ENCODE data around the gene MAST2. TPM values are rescaled to one million over a fixed set of nuclear protein-coding genes. Genes with fewer than 3 reads are reported as not detected.

Gene MAST2
- total RNA-seq, 1 experiment from 2014 or later: 52.8 TPM

- peaks cover 92% of the 10 kb centered on the region for H3K79me2 ChIP-seq (ENCODE audit: low read length)
- H3K4me3 ChIP-seq (ENCODE audit: low read length): no peak overlapping the region
- no peak overlapping the region for H2AFZ ChIP-seq (ENCODE audit: low read length)
- no peak for DNase-seq
- no peak overlapping the region for H3K9ac ChIP-seq (ENCODE audit: low read length)
- H3K4me1 ChIP-seq (ENCODE audit: low read length): peaks cover 75% of the 10 kb centered on the region
- H3K9me2 ChIP-seq (replicated peaks; ENCODE audit: insufficient read depth, low read length): no peaks in the 10 kb centered on the region
- peaks cover 3% of the 10 kb centered on the region for H3K36me3 ChIP-seq (ENCODE audit: insufficient read depth, low read length)
- H3K4me2 ChIP-seq (ENCODE audit: low read depth, low read length, poor library complexity, severe bottlenecking): no peak overlapping the region
- no peaks in the 10 kb centered on the region for H3K9me3 ChIP-seq (ENCODE audit: low read length)
- H3K27me3 ChIP-seq (ENCODE audit: low read length): no peaks in the 10 kb centered on the region
- H4K20me1 ChIP-seq (ENCODE audit: insufficient read depth, low read depth, low read length): no peaks in the 10 kb centered on the region
- 0 out of 2 replicates have a peak overlapping the region, but pooled peaks have one; percentile 62 for H3K27ac ChIP-seq (ENCODE audit: low read length)
Measured at GRCh38 chr1:45877264-45877663, 73.9 kb downstream of the MAST2 start.

DNA sequence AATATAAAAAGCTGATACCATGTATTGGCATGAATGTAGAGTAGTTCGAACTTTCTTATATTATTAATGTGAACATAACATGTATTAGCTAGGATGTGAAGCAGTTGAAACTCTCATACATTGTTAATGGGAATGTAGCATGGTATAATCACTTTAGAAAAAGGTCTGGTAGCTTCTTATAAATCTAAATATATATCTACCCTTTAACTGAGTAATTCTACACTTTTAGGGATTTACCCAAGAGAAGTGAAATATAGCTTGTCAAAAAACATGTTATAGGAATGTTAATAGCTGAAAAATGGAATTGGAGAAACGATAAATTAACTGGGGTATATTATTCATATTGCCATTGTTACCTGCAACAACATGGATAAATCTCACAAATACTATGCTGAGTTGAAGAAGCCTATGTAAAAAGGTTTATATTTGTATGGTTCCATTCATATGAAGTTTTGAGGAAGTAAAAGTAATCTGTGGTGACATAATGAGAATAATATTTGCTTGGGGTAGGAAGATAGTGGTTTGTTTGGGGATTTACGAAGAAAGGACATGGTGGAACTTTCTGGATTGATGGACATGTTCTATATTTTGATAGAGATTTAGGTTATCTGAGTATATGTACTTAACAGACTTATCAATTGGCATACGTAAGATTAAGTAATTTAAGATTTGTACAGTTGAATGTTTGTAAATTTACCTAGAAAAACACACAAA, 76.6 kb downstream of the MAST2 start:
- Histone ChIP-seq H2AFZ (ENCODE audit: low read length) (no peak overlapping the region), H4K20me1 (ENCODE audit: insufficient read depth, low read depth, low read length) (no peaks in the 10 kb centered on the region), H3K79me2 (ENCODE audit: low read length) (peaks cover 91% of the 10 kb centered on the region), H3K27ac (ENCODE audit: low read length) (peak overlapping the region; percentile 57), H3K4me2 (ENCODE audit: low read depth, low read length, poor library complexity, severe bottlenecking) (peak overlapping the region; percentile 29), H3K4me3 (ENCODE audit: low read length) (no peak overlapping the region), H3K4me1 (ENCODE audit: low read length) (peaks cover 60% of the 10 kb centered on the region), H3K27me3 (ENCODE audit: low read length) (no peaks in the 10 kb centered on the region), H3K36me3 (ENCODE audit: insufficient read depth, low read length) (peaks cover 3% of the 10 kb centered on the region), H3K9me2 (replicated peaks; ENCODE audit: insufficient read depth, low read length) (no peaks in the 10 kb centered on the region), H3K9ac (ENCODE audit: low read length) (no peak overlapping the region), H3K9me3 (ENCODE audit: low read length) (no peaks in the 10 kb centered on the region)
- peak; percentile 66 for DNase-seq

- Histone ChIP-seq H3K4me3 (ENCODE audit: low read length) (no peak overlapping the region), H3K79me2 (ENCODE audit: low read length) (peaks cover 93% of the 10 kb centered on the region)
Measured at GRCh38 chr1:45880930-45881329, 77.5 kb downstream of the MAST2 start.

DNA sequence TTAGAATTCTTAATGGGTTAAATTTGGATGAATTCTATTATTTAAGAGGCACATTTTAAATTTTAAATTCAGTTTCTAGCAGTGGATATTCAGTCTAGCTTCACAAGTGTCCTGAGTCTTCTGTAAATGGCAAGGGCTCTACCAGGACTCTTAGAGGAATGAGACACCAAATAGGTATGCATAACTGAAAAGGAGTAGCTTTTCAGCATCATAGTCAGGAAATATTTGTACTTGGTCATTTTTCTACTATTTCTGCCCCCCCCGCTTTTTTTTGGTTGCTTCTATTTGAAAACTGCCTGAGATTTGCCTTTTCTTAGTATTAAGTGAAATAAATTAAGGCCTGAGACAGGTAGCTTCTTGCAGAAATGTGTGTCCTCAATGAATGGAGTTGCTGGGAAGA, 80.2 kb downstream of the MAST2 start:
- Histone ChIP-seq H3K4me1 (ENCODE audit: low read length) (peaks cover 24% of the 10 kb centered on the region), H3K9ac (ENCODE audit: low read length) (no peak overlapping the region), H3K9me3 (ENCODE audit: low read length) (no peaks in the 10 kb centered on the region), H3K27me3 (ENCODE audit: low read length) (no peaks in the 10 kb centered on the region), H3K9me2 (replicated peaks; ENCODE audit: insufficient read depth, low read length) (no peaks in the 10 kb centered on the region), H3K4me3 (ENCODE audit: low read length) (no peak overlapping the region), H3K27ac (ENCODE audit: low read length) (no peak overlapping the region), H2AFZ (ENCODE audit: low read length) (no peak overlapping the region), H3K79me2 (ENCODE audit: low read length) (peaks cover 88% of the 10 kb centered on the region), H3K36me3 (ENCODE audit: insufficient read depth, low read length) (no peaks in the 10 kb centered on the region), H3K4me2 (ENCODE audit: low read depth, low read length, poor library complexity, severe bottlenecking) (no peak overlapping the region), H4K20me1 (ENCODE audit: insufficient read depth, low read depth, low read length) (no peaks in the 10 kb centered on the region)
- no peak for DNase-seq

More at GRCh38 chr1:45880930-45881329, 77.5 kb downstream of the MAST2 start:
- Histone ChIP-seq H3K36me3 (ENCODE audit: insufficient read depth, low read length) (peaks cover 3% of the 10 kb centered on the region), H4K20me1 (ENCODE audit: insufficient read depth, low read depth, low read length) (no peaks in the 10 kb centered on the region), H2AFZ (ENCODE audit: low read length) (no peak overlapping the region), H3K9ac (ENCODE audit: low read length) (no peak overlapping the region), H3K27ac (ENCODE audit: low read length) (no peak overlapping the region), H3K4me1 (ENCODE audit: low read length) (peaks cover 51% of the 10 kb centered on the region), H3K27me3 (ENCODE audit: low read length) (no peaks in the 10 kb centered on the region), H3K9me3 (ENCODE audit: low read length) (no peaks in the 10 kb centered on the region), H3K4me2 (ENCODE audit: low read depth, low read length, poor library complexity, severe bottlenecking) (no peak overlapping the region), H3K9me2 (replicated peaks; ENCODE audit: insufficient read depth, low read length) (no peaks in the 10 kb centered on the region)
- DNase-seq: no peak

- no peak overlapping the region for H3K4me2 ChIP-seq (ENCODE audit: low read depth, low read length, poor library complexity, severe bottlenecking)
- H3K4me1 ChIP-seq (ENCODE audit: low read length): peaks cover 13% of the 10 kb centered on the region
- no peaks in the 10 kb centered on the region for H4K20me1 ChIP-seq (ENCODE audit: insufficient read depth, low read depth, low read length)
- H3K4me3 ChIP-seq (ENCODE audit: low read length): no peak overlapping the region
- peaks cover 89% of the 10 kb centered on the region for H3K79me2 ChIP-seq (ENCODE audit: low read length)
- H3K36me3 ChIP-seq (ENCODE audit: insufficient read depth, low read length): no peaks in the 10 kb centered on the region
- H3K9me2 ChIP-seq (replicated peaks; ENCODE audit: insufficient read depth, low read length): no peaks in the 10 kb centered on the region
- DNase-seq: no peak
- H3K9me3 ChIP-seq (ENCODE audit: low read length): no peaks in the 10 kb centered on the region
- no peak overlapping the region for H2AFZ ChIP-seq (ENCODE audit: low read length)
- no peak overlapping the region for H3K9ac ChIP-seq (ENCODE audit: low read length)
- H3K27ac ChIP-seq (ENCODE audit: low read length): peak overlapping the region; percentile 19; the same call in 1 of the 2 replicates
- no peaks in the 10 kb centered on the region for H3K27me3 ChIP-seq (ENCODE audit: low read length)
Measured at GRCh38 chr1:45884700-45885099, 81.3 kb downstream of the MAST2 start.

GRCh38 chr1:45886229-45886628, 82.8 kb downstream of the MAST2 start:
- DNase-seq: no peak
- H3K27me3 ChIP-seq (ENCODE audit: low read length): no peaks in the 10 kb centered on the region

DNA sequence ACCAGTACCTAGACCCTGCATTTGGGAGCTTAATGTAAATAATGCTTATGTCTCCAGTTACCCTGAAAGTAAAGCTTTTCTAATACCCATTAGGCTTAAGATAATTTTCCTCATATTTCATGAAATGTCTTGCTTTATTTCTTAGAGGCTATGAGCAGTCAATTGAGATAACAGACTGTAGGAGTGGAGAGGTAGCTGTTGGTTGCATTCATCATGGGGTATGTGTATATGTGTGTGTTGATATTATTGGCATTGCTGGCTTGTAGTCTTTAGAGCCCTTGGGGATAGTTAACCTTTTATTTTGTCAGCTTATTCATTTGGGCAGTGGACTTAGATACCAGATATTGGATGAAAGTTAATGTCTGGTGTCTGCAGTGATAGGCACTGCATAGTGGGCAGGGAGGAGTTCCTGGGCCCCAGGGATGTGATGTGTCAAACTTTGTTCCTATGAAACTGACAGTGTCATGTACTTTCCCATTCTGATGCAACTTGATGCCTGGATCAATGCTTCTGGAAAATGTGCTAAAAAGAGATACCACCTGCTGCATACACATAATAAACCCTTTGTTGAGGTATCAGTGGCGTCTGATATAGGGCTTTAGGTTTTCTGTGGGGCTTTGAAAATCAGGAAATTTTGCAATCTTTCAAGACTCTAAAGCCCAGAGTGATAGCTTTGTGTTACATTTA, 83.9 kb downstream of the MAST2 start:
- Histone ChIP-seq H3K9me2 (replicated peaks; ENCODE audit: insufficient read depth, low read length) (no peaks in the 10 kb centered on the region), H3K4me3 (ENCODE audit: low read length) (no peak overlapping the region), H4K20me1 (ENCODE audit: insufficient read depth, low read depth, low read length) (no peaks in the 10 kb centered on the region), H3K9ac (ENCODE audit: low read length) (no peak overlapping the region), H3K9me3 (ENCODE audit: low read length) (no peaks in the 10 kb centered on the region), H3K79me2 (ENCODE audit: low read length) (peaks cover 93% of the 10 kb centered on the region), H3K4me2 (ENCODE audit: low read depth, low read length, poor library complexity, severe bottlenecking) (no peak overlapping the region), H3K27me3 (ENCODE audit: low read length) (no peaks in the 10 kb centered on the region), H3K36me3 (ENCODE audit: insufficient read depth, low read length) (no peaks in the 10 kb centered on the region), H2AFZ (ENCODE audit: low read length) (no peak overlapping the region), H3K4me1 (ENCODE audit: low read length) (peaks cover 6% of the 10 kb centered on the region), H3K27ac (ENCODE audit: low read length) (no peak overlapping the region)
- DNase-seq: no peak

More at GRCh38 chr1:45886229-45886628, 82.8 kb downstream of the MAST2 start:
- Histone ChIP-seq H3K4me3 (ENCODE audit: low read length) (no peak overlapping the region), H3K27ac (ENCODE audit: low read length) (no peak overlapping the region), H3K4me1 (ENCODE audit: low read length) (no peaks in the 10 kb centered on the region), H3K9me2 (replicated peaks; ENCODE audit: insufficient read depth, low read length) (no peaks in the 10 kb centered on the region), H4K20me1 (ENCODE audit: insufficient read depth, low read depth, low read length) (no peaks in the 10 kb centered on the region), H3K9ac (ENCODE audit: low read length) (no peak overlapping the region), H3K79me2 (ENCODE audit: low read length) (peaks cover 89% of the 10 kb centered on the region), H3K36me3 (ENCODE audit: insufficient read depth, low read length) (no peaks in the 10 kb centered on the region), H3K4me2 (ENCODE audit: low read depth, low read length, poor library complexity, severe bottlenecking) (no peak overlapping the region), H3K9me3 (ENCODE audit: low read length) (no peaks in the 10 kb centered on the region), H2AFZ (ENCODE audit: low read length) (no peak overlapping the region)

- no peaks in the 10 kb centered on the region for H3K36me3 ChIP-seq (ENCODE audit: insufficient read depth, low read length)
- H3K27ac ChIP-seq (ENCODE audit: low read length): no peak overlapping the region
- H3K9ac ChIP-seq (ENCODE audit: low read length): no peak overlapping the region
- no peak for DNase-seq
- no peaks in the 10 kb centered on the region for H3K27me3 ChIP-seq (ENCODE audit: low read length)
- no peaks in the 10 kb centered on the region for H4K20me1 ChIP-seq (ENCODE audit: insufficient read depth, low read depth, low read length)
- H3K79me2 ChIP-seq (ENCODE audit: low read length): peaks cover 91% of the 10 kb centered on the region
- H3K9me2 ChIP-seq (replicated peaks; ENCODE audit: insufficient read depth, low read length): no peaks in the 10 kb centered on the region
- no peak overlapping the region for H3K4me2 ChIP-seq (ENCODE audit: low read depth, low read length, poor library complexity, severe bottlenecking)
- no peak overlapping the region for H3K4me3 ChIP-seq (ENCODE audit: low read length)
- peaks cover 6% of the 10 kb centered on the region for H3K4me1 ChIP-seq (ENCODE audit: low read length)
- no peak overlapping the region for H2AFZ ChIP-seq (ENCODE audit: low read length)
- H3K9me3 ChIP-seq (ENCODE audit: low read length): no peaks in the 10 kb centered on the region
Measured at GRCh38 chr1:45890078-45890477, 86.7 kb downstream of the MAST2 start.
